Measurements from ENCODE around the gene LCN6.
"Not testable (repeated sequence)": the region's sequence is repeated elsewhere in the genome, so short reads cannot be mapped to it uniquely, and the experiment has no call there.

The LCN6 gene

DNA sequence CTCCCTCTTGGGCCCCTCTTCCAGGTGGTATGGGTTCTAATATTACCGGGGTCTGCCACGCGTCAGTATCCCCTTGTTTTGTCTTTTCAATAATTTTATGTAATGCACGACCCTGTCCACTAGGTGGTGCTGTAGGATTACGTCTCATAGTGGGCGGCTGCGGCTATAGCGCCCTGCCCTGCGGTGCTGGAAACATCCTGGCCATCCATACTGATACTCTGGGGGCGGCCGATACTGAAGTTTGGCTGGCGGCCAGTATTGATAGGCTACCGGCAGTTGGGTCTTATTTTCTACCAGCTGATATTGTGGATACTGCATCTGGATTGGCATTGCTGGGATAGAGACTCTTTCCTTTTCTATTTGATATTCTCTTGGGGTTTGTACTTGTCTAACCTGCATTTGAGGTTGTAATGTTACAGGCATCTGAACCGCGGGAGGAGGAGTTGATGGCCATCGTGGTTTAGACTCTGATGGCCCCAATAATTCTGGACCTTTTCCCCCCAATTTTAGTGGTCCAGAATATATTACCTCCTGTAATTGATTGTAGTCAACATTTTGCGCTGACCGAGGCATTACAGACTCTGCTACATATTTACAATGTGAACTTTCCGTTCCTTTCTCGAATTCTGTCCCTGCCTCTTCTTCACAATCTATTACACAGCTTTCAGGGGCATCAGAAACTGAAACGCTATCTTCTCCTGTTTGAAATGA is 39.5 kb upstream of the LCN6 start:
- Histone ChIP-seq H3K36me3 (replicated peaks; ENCODE audit: insufficient read depth, low read length) (no peaks in the 10 kb centered on the region), H2AFZ (ENCODE audit: low read length) (no peak overlapping the region), H3K79me2 (ENCODE audit: low read length) (peaks cover 12% of the 10 kb centered on the region), H4K20me1 (ENCODE audit: insufficient read depth, low read length) (no peaks in the 10 kb centered on the region), H3K27ac (ENCODE audit: low read length) (no peak overlapping the region), H3K9ac (ENCODE audit: low read length) (no peak overlapping the region), H3K4me3 (ENCODE audit: low read length) (peak overlapping the region; percentile 18; the same call in 1 of the 2 replicates), H3K4me2 (ENCODE audit: low read depth, low read length) (peak overlapping the region; percentile 40), H3K27me3 (replicated peaks; ENCODE audit: insufficient read depth, low read length) (peaks cover 17% of the 10 kb centered on the region), H3F3A (ENCODE audit: insufficient read depth, low read length) (peaks cover 6% of the 10 kb centered on the region; the same call in 1 of the 2 replicates), H3K9me2 (replicated peaks; ENCODE audit: insufficient read depth, low read length) (no peaks in the 10 kb centered on the region), H3K9me3 (replicated peaks; ENCODE audit: insufficient read depth, low read length) (no peaks in the 10 kb centered on the region), H3K4me1 (ENCODE audit: low read length) (peaks cover 11% of the 10 kb centered on the region; the same call in 1 of the 2 replicates)
- TF ChIP-seq CTCF (IDR thresholded peaks at IDR 0.05; ENCODE audit: low read length) (peak; percentile 81), EZH2phosphoT487 (IDR thresholded peaks at IDR 0.05; ENCODE audit: low read length) (no peak)
- DNase-seq: peak; percentile 72

DNA sequence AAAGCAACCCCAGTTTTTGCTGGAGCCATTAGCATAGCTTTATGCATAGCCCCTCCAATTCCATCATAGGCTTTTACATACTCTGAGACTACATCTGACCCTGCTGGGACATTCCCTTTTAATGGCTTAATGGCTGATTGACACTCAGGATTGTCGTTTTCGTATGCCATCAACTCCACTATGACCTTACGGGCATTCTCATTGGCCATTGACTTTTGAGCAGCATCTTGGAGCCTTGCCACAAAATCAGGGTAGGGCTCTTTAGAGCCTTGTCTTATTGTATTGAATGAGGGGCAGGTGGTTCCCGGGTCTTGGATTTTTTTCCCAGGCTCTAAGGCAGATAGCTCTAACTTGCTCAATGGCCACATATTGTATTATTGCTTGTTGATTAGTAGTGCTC is 38.7 kb upstream of the LCN6 start:
- H3K4me3 ChIP-seq (ENCODE audit: low read length); DNase-seq; H3K4me2 ChIP-seq (ENCODE audit: low read depth, low read length); H3K79me2 ChIP-seq (ENCODE audit: low read length); H3K36me3 ChIP-seq (replicated peaks; ENCODE audit: insufficient read depth, low read length); H3K9me2 ChIP-seq (replicated peaks; ENCODE audit: insufficient read depth, low read length); H3K9me3 ChIP-seq (replicated peaks; ENCODE audit: insufficient read depth, low read length); H4K20me1 ChIP-seq (ENCODE audit: insufficient read depth, low read length); H3K9ac ChIP-seq (ENCODE audit: low read length); H3K27ac ChIP-seq (ENCODE audit: low read length); H2AFZ ChIP-seq (ENCODE audit: low read length); H3F3A ChIP-seq (ENCODE audit: insufficient read depth, low read length); H3K4me1 ChIP-seq (ENCODE audit: low read length): not testable (repeated sequence)
- peaks cover 26% of the 10 kb centered on the region for H3K27me3 ChIP-seq (replicated peaks; ENCODE audit: insufficient read depth, low read length)

DNA sequence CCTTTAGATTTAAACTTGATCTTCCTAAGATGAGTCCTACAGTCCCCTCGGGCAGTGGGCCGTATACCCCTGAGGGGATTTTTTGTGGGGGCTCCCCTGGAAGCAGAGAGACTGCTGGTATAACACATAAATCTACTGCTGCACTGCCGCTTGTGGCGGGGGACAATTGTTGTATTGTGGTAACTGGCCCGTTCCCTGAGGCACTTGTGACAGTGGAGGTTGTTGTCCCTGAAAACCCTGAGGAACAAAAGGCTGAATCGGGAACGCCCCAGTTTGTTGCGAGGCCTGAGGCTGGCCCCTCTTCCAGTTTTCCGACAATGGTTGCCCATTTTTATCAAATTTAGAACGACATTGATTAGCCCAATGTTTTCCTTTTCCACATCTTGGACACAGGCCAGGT is 38.1 kb upstream of the LCN6 start:
- TF ChIP-seq EZH2phosphoT487 (IDR thresholded peaks at IDR 0.05; ENCODE audit: low read length): no peak
- no peak for TF ChIP-seq CTCF (IDR thresholded peaks at IDR 0.05; ENCODE audit: low read length)
- no peak for TF ChIP-seq EZH2 (optimal IDR thresholded peaks at IDR 0.05; ENCODE audit: low read depth, low read length)
- Histone ChIP-seq H3K9ac (ENCODE audit: low read length) (no peak overlapping the region), H3K36me3 (replicated peaks; ENCODE audit: insufficient read depth, low read length) (no peaks in the 10 kb centered on the region), H3F3A (ENCODE audit: insufficient read depth, low read length) (peaks cover 3% of the 10 kb centered on the region; the same call in 1 of the 2 replicates), H3K4me3 (ENCODE audit: low read length) (no peak overlapping the region), H3K79me2 (ENCODE audit: low read length) (no peaks in the 10 kb centered on the region), H3K4me2 (ENCODE audit: low read depth, low read length) (no peak overlapping the region), H3K27me3 (replicated peaks; ENCODE audit: insufficient read depth, low read length) (peaks cover 29% of the 10 kb centered on the region), H3K9me2 (replicated peaks; ENCODE audit: insufficient read depth, low read length) (no peaks in the 10 kb centered on the region), H3K27ac (ENCODE audit: low read length) (no peak overlapping the region), H3K9me3 (replicated peaks; ENCODE audit: insufficient read depth, low read length) (no peaks in the 10 kb centered on the region), H4K20me1 (ENCODE audit: insufficient read depth, low read length) (no peaks in the 10 kb centered on the region), H3K4me1 (ENCODE audit: low read length) (peaks cover 3% of the 10 kb centered on the region; the same call in 1 of the 2 replicates), H2AFZ (ENCODE audit: low read length) (no peak overlapping the region)
- no peak for DNase-seq

DNA sequence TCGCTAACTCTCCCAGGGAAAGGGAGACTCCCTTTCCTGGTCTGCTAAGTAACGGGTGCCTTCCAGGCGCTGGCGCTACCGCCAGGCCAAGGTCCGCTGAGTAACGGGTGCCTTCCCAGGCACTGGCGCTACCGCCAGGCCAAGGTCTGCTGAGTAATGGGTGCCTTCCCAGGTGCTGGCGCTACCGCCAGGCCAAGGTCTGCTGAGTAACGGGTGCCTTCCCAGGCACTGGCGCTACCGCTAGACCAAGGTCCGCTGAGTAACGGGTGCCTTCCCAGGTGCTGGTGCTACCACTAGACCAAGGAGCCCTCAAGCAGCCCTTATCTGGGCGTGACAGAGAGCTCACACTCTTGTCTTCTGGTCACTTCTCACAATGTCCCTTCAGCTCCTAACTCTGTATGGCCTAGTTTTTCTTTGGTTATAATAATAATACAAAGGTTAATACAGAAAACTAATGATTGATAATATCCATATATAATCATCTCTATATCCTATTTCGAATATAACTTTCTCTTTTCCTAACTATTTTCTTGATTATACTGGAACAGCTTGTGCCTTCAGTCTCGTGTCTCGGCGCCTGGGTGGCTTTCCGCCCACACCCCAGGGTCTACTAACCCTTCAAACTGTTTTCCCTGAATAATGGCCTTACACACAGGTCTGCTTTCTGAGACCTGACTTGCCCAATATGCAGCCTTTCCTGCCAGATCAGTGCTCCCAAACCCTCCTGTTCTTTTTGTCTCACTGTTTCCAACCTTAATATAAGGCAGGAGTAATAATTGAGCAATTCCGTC is 37.4 kb upstream of the LCN6 start:
- H4K20me1 ChIP-seq (ENCODE audit: insufficient read depth, low read length); H3K4me2 ChIP-seq (ENCODE audit: low read depth, low read length); H3K9ac ChIP-seq (ENCODE audit: low read length); H3K36me3 ChIP-seq (replicated peaks; ENCODE audit: insufficient read depth, low read length); H3F3A ChIP-seq (ENCODE audit: insufficient read depth, low read length); H3K4me3 ChIP-seq (ENCODE audit: low read length); H3K9me3 ChIP-seq (replicated peaks; ENCODE audit: insufficient read depth, low read length); H3K27ac ChIP-seq (ENCODE audit: low read length); H3K9me2 ChIP-seq (replicated peaks; ENCODE audit: insufficient read depth, low read length); DNase-seq; H2AFZ ChIP-seq (ENCODE audit: low read length); H3K79me2 ChIP-seq (ENCODE audit: low read length); H3K4me1 ChIP-seq (ENCODE audit: low read length): not testable (repeated sequence)
- H3K27me3 ChIP-seq (replicated peaks; ENCODE audit: insufficient read depth, low read length): peaks cover 35% of the 10 kb centered on the region
